GM12865 (cell line): ENCODE data around the gene CXCR1.
"Not testable (repeated sequence)": the region's sequence is repeated elsewhere in the genome, so short reads cannot be mapped to it uniquely, and the experiment has no call there.

ENCODE experiments used
- DNase-seq: peaks from one replicate; pipeline ENCODE4 v3.0.0; 2010; ENCODE audit warnings: low read depth
- H3K4me3 ChIP-seq: 2 replicates; pipeline ENCODE4 v1.5.1; 2011; ENCODE audit warnings: mild to moderate bottlenecking, low read depth, low read length, control low read depth
- TF ChIP-seq, protein P1 (sequence below): IDR thresholded peaks from 2 replicates; pipeline ENCODE4 v1.5.1; 2011; ENCODE audit warnings: low read length, control low read depth, low read depth, inconsistent platforms; ENCODE audit not compliant: insufficient read depth; ENCODE audit errors: missing control alignments

CXCR1 gene

DNA sequence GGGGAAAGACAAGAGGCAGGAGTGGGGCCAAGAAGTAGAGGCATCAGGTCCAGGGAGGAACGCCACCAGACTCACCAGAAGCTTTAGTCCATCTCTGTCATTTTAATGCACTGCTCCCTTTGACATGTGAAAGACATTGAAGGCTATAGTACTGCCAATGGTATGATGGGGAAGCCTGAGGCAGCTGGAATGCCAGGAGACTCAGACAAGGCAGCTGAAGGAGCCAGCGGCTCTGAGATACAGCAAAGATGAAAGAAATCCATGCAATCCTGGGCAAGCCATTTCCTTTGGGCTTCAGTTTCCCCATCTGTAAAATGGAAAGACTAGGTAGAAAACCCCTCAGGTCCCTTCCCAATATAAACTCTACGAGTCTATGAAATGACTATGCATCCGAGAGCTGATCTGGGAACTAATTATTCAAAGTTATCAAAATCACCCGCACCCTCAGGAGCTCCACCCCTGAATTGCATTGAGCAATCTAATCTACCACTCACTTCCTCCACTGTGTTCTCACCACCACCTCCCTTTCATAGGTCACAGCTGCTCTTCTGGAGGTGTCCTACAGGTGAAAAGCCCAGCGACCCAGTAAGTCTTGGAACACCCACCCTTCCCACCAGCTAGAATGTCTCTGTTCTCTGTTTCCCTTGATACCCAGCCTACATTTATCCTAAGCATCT is 37.8 kb downstream of the CXCR1 start:
- DNase-seq, result no peak
- TF ChIP-seq, protein P1, sequence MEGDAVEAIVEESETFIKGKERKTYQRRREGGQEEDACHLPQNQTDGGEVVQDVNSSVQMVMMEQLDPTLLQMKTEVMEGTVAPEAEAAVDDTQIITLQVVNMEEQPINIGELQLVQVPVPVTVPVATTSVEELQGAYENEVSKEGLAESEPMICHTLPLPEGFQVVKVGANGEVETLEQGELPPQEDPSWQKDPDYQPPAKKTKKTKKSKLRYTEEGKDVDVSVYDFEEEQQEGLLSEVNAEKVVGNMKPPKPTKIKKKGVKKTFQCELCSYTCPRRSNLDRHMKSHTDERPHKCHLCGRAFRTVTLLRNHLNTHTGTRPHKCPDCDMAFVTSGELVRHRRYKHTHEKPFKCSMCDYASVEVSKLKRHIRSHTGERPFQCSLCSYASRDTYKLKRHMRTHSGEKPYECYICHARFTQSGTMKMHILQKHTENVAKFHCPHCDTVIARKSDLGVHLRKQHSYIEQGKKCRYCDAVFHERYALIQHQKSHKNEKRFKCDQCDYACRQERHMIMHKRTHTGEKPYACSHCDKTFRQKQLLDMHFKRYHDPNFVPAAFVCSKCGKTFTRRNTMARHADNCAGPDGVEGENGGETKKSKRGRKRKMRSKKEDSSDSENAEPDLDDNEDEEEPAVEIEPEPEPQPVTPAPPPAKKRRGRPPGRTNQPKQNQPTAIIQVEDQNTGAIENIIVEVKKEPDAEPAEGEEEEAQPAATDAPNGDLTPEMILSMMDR, result no peak
- H3K4me3 ChIP-seq, result no peak overlapping the region

DNA sequence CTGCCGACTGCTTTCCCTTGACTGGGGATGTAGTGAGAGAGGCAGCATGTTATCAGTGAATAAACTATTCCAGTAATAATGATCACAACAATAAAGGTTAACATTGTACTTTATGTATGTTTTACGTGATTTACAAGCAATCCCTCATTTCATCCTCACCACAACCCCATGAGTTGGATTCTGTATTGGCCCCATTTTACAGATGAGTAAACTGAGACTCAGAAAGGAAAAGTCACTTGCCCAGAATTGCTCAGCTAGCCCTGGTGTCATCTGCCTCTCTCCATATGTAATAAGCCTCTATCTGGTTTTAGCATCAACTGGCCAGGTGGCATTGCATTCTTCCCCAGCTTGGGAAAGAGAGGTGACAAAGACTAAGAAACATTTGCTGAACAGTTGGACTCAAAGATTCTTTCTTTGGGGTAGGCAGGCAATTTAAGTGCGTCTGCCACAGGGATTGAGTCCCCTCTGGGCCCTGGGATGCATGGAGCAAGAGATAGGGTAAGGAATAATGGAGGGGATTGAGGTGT is 38.8 kb downstream of the CXCR1 start:
- no peak for DNase-seq
- H3K4me3 ChIP-seq, result no peak overlapping the region
- TF ChIP-seq, protein P1, result no peak

DNA sequence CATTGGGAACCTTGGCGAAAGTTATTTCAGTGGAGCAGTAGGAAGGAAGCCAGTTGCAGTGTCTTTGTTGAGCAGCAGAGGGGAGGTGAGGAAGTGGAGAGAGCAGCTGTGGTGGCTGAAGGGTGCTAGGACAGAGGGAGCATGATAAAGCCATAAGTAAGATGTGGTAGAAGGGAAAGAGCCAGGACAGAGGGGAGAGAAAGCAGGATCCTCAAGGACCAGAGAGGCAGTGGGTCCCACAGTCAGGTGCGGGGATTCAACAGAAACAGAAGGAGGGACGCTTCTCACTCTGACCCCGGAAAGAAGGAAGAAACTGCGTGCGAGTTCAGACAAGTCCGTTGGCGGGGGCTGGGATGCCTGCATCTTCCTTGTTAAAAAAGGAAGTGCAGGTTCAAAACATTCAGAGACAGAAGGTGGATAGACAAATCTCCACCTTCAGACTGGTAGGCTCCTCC is 41.1 kb downstream of the CXCR1 start, which contains the start of gene CXCR2:
TSS of gene CXCR2 (plus strand) at position 403 of the 455 bp plus-strand sequence. CDS start 8,774 bp downstream, outside the sequence.
- DNase-seq, result peak; percentile 40
- TF ChIP-seq, protein P1, result peak; percentile 27
- peak within 1 kb of the TSS; percentile 36; the same call in 1 of the 2 replicates for H3K4me3 ChIP-seq

DNA sequence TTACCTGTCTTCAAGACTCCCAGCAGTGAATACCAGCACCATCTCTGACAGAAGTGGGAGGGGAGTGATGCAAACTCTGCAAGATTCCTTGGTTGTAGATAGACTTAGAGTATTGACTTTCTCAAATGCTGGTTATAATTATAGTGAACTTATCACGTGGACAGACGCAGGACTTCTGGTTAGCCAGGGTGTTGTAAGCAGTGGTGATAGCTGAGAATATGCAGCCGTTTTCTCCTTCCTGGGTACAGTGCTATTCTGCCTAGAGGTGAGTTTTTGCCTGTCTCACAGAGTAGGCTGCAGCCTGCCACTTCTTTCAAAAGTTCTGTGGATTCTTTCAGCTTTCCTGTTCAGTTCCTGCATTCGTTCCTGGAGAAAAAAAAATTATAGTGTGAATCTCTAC is 41.7 kb downstream of the CXCR1 start:
- TF ChIP-seq, protein P1, result no peak
- H3K4me3 ChIP-seq, result no peak overlapping the region
- no peak for DNase-seq

DNA sequence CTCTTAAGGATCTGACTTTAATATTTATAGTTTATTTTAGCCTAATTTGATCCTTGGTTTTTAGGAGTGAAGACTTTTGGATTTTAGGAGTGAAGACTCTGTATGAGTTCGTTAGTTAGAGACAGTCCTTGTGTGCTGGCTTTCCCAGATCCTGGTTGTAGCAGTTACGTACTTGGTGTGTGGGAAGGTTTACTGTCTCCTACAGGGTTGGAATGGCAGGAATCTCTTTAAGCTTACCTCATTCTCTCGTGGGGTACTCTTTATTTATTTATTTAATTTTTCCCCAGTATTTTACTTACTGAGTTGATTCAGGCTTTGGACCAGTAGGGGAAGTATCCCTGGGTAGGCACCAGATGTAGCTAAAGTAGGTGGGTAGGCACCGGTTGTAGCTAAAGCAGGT is 42.8 kb downstream of the CXCR1 start:
- DNase-seq, result no peak
- TF ChIP-seq, protein P1, result no peak
- H3K4me3 ChIP-seq, result no peak overlapping the region

DNA sequence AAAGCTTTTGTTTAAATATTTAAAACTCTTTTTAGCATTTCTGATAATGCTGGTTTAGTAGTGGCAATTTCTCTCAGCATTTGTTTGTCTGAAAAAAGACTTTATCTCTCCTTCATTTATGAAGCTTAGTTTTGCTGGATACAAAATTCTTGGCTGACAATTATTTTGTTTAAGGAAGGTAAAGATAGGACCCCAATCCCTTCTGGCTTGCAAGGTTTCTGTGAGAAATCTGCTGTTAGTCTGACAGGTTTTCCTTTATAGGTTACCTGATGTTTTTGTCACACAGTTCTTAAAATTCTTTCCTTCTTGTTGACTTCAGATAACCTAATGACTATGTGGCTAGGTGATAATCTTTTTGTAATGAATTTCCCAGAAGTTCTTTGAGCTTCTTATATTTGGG is 44.5 kb downstream of the CXCR1 start:
- H3K4me3 ChIP-seq, DNase-seq: not testable (repeated sequence)

DNA sequence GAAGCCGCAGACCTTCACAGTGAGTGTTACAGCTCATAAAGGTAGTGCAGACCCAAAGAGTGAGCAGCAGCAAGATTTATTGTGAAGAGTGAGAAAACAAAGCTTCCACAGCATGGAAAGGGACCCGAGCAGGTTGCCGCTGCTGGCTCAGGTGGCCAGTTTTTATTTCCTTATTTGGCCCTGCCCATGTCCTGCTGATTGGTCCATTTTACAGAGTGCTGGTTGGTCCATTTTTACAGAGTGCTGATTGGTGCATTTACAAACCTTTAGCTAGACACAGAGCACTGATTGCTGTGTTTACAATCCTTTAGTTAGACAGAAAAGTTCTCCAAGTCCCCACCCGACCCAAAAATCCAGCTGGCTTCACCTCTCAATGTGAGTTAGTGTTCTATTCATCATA is 45.0 kb downstream of the CXCR1 start:
- DNase-seq, H3K4me3 ChIP-seq: not testable (repeated sequence)
